ENCODE measurements around the gene DCC. TPM values are rescaled to one million over a fixed set of nuclear protein-coding genes. Genes with fewer than 3 reads are reported as not detected.

Gene DCC
- total and polyA plus RNA-seq, 2 experiments from 2014 or later: 0.53 to 0.73 TPM

DNA sequence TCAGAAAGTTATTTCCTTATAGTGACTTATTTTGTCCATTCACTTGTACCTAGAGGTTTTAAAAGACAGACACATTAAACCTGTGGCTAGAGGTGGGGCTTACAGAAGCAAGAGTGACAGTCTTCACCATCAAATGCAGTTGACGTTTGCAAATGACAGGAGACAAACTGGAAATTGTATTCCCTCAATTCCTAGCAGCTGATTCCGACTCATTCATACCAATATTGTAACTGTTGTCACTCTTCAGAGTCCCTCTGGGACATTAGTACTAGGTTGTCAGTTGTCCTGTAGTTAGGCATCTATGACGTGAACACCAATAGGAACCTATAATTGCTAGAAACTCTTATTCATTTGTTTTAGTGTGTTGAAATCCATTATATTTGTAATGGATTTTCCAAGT lies 794.7 kb downstream of the DCC start (continued):
- TF ChIP-seq, protein P1, sequence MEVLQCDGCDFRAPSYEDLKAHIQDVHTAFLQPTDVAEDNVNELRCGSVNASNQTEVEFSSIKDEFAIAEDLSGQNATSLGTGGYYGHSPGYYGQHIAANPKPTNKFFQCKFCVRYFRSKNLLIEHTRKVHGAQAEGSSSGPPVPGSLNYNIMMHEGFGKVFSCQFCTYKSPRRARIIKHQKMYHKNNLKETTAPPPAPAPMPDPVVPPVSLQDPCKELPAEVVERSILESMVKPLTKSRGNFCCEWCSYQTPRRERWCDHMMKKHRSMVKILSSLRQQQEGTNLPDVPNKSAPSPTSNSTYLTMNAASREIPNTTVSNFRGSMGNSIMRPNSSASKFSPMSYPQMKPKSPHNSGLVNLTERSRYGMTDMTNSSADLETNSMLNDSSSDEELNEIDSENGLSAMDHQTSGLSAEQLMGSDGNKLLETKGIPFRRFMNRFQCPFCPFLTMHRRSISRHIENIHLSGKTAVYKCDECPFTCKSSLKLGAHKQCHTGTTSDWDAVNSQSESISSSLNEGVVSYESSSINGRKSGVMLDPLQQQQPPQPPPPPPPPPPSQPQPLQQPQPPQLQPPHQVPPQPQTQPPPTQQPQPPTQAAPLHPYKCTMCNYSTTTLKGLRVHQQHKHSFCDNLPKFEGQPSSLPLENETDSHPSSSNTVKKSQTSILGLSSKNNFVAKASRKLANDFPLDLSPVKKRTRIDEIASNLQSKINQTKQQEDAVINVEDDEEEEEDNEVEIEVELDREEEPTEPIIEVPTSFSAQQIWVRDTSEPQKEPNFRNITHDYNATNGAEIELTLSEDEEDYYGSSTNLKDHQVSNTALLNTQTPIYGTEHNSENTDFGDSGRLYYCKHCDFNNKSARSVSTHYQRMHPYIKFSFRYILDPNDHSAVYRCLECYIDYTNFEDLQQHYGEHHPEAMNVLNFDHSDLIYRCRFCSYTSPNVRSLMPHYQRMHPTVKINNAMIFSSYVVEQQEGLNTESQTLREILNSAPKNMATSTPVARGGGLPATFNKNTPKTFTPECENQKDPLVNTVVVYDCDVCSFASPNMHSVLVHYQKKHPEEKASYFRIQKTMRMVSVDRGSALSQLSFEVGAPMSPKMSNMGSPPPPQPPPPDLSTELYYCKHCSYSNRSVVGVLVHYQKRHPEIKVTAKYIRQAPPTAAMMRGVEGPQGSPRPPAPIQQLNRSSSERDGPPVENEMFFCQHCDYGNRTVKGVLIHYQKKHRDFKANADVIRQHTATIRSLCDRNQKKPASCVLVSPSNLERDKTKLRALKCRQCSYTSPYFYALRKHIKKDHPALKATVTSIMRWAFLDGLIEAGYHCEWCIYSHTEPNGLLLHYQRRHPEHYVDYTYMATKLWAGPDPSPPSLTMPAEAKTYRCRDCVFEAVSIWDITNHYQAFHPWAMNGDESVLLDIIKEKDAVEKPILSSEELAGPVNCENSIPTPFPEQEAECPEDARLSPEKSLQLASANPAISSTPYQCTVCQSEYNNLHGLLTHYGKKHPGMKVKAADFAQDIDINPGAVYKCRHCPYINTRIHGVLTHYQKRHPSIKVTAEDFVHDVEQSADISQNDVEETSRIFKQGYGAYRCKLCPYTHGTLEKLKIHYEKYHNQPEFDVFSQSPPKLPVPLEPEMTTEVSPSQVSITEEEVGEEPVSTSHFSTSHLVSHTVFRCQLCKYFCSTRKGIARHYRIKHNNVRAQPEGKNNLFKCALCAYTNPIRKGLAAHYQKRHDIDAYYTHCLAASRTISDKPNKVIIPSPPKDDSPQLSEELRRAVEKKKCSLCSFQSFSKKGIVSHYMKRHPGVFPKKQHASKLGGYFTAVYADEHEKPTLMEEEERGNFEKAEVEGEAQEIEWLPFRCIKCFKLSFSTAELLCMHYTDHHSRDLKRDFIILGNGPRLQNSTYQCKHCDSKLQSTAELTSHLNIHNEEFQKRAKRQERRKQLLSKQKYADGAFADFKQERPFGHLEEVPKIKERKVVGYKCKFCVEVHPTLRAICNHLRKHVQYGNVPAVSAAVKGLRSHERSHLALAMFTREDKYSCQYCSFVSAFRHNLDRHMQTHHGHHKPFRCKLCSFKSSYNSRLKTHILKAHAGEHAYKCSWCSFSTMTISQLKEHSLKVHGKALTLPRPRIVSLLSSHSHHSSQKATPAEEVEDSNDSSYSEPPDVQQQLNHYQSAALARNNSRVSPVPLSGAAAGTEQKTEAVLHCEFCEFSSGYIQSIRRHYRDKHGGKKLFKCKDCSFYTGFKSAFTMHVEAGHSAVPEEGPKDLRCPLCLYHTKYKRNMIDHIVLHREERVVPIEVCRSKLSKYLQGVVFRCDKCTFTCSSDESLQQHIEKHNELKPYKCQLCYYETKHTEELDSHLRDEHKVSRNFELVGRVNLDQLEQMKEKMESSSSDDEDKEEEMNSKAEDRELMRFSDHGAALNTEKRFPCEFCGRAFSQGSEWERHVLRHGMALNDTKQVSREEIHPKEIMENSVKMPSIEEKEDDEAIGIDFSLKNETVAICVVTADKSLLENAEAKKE (CRISPR knock-in tag; IDR thresholded peaks at IDR 0.05): no peak
- no peak for TF ChIP-seq POLR2AphosphoS5 (IDR thresholded peaks at IDR 0.05; ENCODE audit: low read depth)

DNA sequence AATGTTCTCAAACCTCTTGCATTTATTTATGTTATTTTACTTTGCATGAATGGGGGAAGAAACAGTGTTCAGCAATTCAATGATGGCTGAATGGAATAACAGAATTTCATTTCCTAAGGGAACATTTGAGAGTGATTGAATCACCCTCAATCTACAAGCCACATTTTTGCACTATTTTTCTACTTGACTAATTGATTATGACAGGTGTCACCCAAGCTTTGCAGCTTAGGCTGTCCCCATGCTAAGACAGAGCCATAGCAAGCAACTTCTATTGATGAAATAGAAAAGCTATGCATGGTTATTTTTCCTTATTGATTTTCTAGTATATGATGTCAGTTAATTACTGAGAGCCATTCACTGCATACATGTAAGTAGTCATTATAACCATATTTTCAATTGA lies 795.7 kb downstream of the DCC start:
- H3K4me1 ChIP-seq (ENCODE audit: insufficient read depth): no peaks in the 10 kb centered on the region
- Mint-ChIP-seq H3K27me3 (ENCODE audit: insufficient read depth, low read depth, poor library complexity) (no peaks in the 10 kb centered on the region), H3K36me3 (ENCODE audit: low read depth) (no peaks in the 10 kb centered on the region; the same call in 2 of the 3 replicates), H3K9me3 (no peaks in the 10 kb centered on the region), H3K4me3 (no peak overlapping the region), H3K27ac (no peak overlapping the region), H3K4me1 (peaks cover 6% of the 10 kb centered on the region; the same call in 2 of the 3 replicates)
- H3K4me2 ChIP-seq: no peak overlapping the region
- no peaks in the 10 kb centered on the region for H3K27me3 ChIP-seq (ENCODE audit: insufficient read depth)
- no peaks in the 10 kb centered on the region for H3F3A ChIP-seq (replicated peaks; ENCODE audit: low read depth)
- H3K4me3 ChIP-seq: no peak overlapping the region
- H3K27ac ChIP-seq (ENCODE audit: low read depth): no peak overlapping the region
- no peaks in the 10 kb centered on the region for H3K9me2 ChIP-seq (ENCODE audit: insufficient read depth)
- H2AFZ ChIP-seq: no peak overlapping the region
- no peaks in the 10 kb centered on the region for H3K36me3 ChIP-seq (ENCODE audit: insufficient read depth)
- H4K20me1 ChIP-seq (replicated peaks; ENCODE audit: insufficient read depth): no peaks in the 10 kb centered on the region
- no peaks in the 10 kb centered on the region for H3K79me2 ChIP-seq (replicated peaks; ENCODE audit: insufficient read depth)
- no peak for ATAC-seq
- TF ChIP-seq ZNF114 (CRISPR knock-in tag; IDR thresholded peaks at IDR 0.05): no peak
- no peak for DNase-seq (ENCODE audit: low spot score)

DNA sequence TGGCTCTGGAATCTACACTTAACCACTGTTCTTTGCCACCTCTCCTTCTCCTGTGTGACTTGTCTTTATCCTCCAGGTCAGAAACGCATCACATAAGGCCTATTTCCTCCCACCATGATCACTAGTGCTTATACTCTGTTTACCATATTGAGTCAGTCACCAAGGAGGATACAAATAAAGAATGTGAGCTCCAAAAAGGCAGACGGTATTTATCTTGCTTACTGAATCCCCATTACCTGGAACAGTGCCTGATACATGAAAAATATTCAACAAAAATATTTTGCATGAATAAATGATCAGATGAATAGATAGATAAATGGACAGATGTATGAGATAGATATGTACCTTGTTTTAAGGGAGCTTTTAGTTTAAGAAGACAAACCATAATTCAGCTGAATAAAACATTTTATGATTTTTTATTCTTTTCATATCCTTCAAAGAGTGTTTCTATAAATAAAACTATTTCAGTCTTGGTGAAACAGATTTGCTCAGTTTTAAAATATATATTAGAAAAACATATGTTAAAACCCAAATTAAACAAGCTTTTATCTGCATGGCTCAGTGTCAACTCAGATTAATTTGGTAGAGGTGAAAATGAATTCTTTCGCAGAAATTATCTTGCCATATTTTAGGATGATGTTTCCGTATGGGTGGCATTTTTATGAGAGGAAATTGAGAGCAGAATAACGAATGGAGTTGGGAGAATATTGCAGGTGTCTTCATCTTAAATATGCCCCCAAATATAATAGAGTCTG lies 799.9 kb downstream of the DCC start:
- no peak overlapping the region for H3K4me2 ChIP-seq
- H3K4me1 ChIP-seq (ENCODE audit: insufficient read depth): no peaks in the 10 kb centered on the region
- no peaks in the 10 kb centered on the region for H3K27me3 ChIP-seq (ENCODE audit: insufficient read depth)
- no peak overlapping the region for H3K27ac Mint-ChIP-seq
- H3K79me2 ChIP-seq (replicated peaks; ENCODE audit: insufficient read depth): no peaks in the 10 kb centered on the region
- H2AFZ ChIP-seq: no peak overlapping the region
- no peak overlapping the region for H3K4me3 ChIP-seq
- H3K36me3 Mint-ChIP-seq (ENCODE audit: low read depth): no peaks in the 10 kb centered on the region; the same call in 2 of the 3 replicates
- H3K4me1 Mint-ChIP-seq: peaks cover 6% of the 10 kb centered on the region; the same call in 2 of the 3 replicates
- H3K27me3 Mint-ChIP-seq (ENCODE audit: insufficient read depth, low read depth, poor library complexity): no peaks in the 10 kb centered on the region
- no peaks in the 10 kb centered on the region for H3K9me3 Mint-ChIP-seq
- no peak overlapping the region for H3K27ac ChIP-seq (ENCODE audit: low read depth)
- ATAC-seq (no peak), DNase-seq (ENCODE audit: low spot score) (no peak)
- H4K20me1 ChIP-seq (replicated peaks; ENCODE audit: insufficient read depth): no peaks in the 10 kb centered on the region
- H3K4me3 Mint-ChIP-seq: no peak overlapping the region
- no peaks in the 10 kb centered on the region for H3K9me2 ChIP-seq (ENCODE audit: insufficient read depth)
- H3K36me3 ChIP-seq (ENCODE audit: insufficient read depth): no peaks in the 10 kb centered on the region
- no peaks in the 10 kb centered on the region for H3F3A ChIP-seq (replicated peaks; ENCODE audit: low read depth)
- TF ChIP-seq STAT1 (IDR thresholded peaks at IDR 0.05; ENCODE audit: unreplicated experiment): no peak
- TF ChIP-seq NANOG (IDR thresholded peaks at IDR 0.05; ENCODE audit: borderline replicate concordance): no peak
- TF ChIP-seq POLR2AphosphoS5 (IDR thresholded peaks at IDR 0.05; ENCODE audit: low read depth): no peak
- TF ChIP-seq, protein P2, sequence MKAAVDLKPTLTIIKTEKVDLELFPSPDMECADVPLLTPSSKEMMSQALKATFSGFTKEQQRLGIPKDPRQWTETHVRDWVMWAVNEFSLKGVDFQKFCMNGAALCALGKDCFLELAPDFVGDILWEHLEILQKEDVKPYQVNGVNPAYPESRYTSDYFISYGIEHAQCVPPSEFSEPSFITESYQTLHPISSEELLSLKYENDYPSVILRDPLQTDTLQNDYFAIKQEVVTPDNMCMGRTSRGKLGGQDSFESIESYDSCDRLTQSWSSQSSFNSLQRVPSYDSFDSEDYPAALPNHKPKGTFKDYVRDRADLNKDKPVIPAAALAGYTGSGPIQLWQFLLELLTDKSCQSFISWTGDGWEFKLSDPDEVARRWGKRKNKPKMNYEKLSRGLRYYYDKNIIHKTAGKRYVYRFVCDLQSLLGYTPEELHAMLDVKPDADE (IDR thresholded peaks at IDR 0.05): no peak
- no peak for TF ChIP-seq CREB1 (CRISPR knock-in tag; IDR thresholded peaks at IDR 0.05; ENCODE audit: low read depth)
- TF ChIP-seq ZNF114 (CRISPR knock-in tag; IDR thresholded peaks at IDR 0.05): no peak
- TF ChIP-seq ZNF331 (CRISPR knock-in tag; IDR thresholded peaks at IDR 0.05; ENCODE audit: low read depth): no peak
- TF ChIP-seq, protein P3, sequence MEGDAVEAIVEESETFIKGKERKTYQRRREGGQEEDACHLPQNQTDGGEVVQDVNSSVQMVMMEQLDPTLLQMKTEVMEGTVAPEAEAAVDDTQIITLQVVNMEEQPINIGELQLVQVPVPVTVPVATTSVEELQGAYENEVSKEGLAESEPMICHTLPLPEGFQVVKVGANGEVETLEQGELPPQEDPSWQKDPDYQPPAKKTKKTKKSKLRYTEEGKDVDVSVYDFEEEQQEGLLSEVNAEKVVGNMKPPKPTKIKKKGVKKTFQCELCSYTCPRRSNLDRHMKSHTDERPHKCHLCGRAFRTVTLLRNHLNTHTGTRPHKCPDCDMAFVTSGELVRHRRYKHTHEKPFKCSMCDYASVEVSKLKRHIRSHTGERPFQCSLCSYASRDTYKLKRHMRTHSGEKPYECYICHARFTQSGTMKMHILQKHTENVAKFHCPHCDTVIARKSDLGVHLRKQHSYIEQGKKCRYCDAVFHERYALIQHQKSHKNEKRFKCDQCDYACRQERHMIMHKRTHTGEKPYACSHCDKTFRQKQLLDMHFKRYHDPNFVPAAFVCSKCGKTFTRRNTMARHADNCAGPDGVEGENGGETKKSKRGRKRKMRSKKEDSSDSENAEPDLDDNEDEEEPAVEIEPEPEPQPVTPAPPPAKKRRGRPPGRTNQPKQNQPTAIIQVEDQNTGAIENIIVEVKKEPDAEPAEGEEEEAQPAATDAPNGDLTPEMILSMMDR (conservative IDR thresholded peaks at IDR 0.05; ENCODE audit: low read depth in 2 of 2): no peak

All from GM23338 (cell line).